ENCODE data around the gene DMRT2.

GRCh38 chr9:1070692-1071091 is 20.5 kb downstream of the DMRT2 start:
- TF ChIP-seq CTCF (IDR thresholded peaks at IDR 0.05) (no peak), EZH2 (IDR thresholded peaks at IDR 0.05; ENCODE audit: borderline replicate concordance, insufficient read depth, low read depth, low read length, poor library complexity, severe bottlenecking) (no peak)
